ENCODE measurements around the gene DNAH9. TPM values are rescaled to one million over a fixed set of nuclear protein-coding genes. Genes with fewer than 3 reads are reported as not detected.

DNAH9 gene
- polyA plus RNA-seq, 3 donors from 2014 or later: not detected

DNA sequence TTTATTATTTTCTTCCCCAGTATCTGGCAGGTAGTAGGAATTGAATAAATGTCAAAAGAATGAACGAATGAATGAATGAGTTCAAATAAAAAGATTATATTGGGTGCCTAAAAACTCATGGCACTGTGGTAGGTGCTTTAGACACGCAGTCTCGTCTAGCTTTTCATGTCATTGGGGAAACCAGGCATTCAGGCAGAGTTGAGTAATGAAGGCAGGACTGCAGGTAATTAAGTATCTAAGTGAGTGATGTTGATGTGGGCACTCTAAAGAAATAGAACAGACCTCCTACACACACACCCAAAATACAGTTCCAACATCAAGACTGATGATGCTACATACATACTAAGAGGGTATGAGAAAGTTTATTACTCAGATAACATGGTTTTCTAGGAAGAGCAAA is 302.4 kb downstream of the DNAH9 start:
- Mint-ChIP-seq H3K9me3 (peaks cover 0 to 10% (median 0%) of the 10 kb centered on the region in 6 donors), H3K4me1 (no peaks in the 10 kb centered on the region), H3K4me3 (no peak overlapping the region), H3K27me3 (ENCODE audit: low read depth in 3 of 3) (peaks cover 0 to 5% (median 4%) of the 10 kb centered on the region in 3 donors), H3K27ac (no peak overlapping the region), H3K36me3 (peaks cover 0 to 3% (median 0%) of the 10 kb centered on the region in 3 donors)
- no peak for DNase-seq

DNA sequence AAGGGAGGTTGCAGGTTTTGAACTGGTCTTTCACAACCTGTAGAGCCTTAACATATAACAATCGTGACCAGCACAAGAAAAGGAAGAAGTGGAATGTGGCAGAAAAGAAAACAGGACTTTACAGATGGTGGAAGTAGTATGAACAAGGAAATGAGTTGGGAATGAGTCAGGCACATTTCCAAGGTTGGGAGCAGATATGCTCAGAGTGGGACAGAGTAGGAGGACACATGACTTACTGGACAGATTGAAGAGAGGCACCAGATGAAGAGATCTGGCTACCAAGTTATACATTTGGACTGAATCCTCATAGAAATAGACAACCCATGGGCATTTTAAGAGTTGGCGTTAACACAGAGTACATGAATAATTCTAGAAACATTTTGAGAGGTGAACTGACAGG is 303.7 kb downstream of the DNAH9 start:
- Mint-ChIP-seq H3K27me3 (ENCODE audit: low read depth in 3 of 3) (peaks cover 2 to 6% (median 5%) of the 10 kb centered on the region in 3 donors), H3K4me1 (no peaks in the 10 kb centered on the region), H3K36me3 (peaks cover 0 to 3% (median 0%) of the 10 kb centered on the region in 3 donors), H3K27ac (no peak overlapping the region), H3K4me3 (no peak overlapping the region), H3K9me3 (peaks cover 0 to 10% (median 0%) of the 10 kb centered on the region in 6 donors)
- no peak for DNase-seq

DNA sequence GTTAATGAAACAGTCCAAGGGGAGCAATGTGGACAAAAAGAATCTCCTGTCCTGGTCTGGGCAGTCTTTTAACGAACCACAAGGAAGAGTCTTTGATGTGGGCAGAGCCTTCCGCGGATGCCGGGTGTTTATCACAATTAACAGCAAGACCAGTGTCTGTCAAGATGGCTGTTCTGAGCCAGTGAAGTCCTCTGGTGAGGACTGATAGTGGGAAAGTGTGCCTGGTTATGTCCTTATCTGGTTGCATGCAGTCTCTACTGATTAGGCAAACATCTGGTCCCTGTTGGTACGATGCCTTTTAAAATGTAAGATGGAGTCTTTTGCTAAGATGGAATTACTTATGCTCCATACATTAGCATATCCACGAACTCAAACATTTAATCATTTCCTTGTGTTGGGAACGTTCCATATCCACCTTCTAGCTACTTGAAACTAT is 310.5 kb downstream of the DNAH9 start:
- no peak overlapping the region for H3K4me3 Mint-ChIP-seq
- DNase-seq: no peak
- peaks cover 4 to 7% (median 6%) of the 10 kb centered on the region in 6 donors for H3K9me3 Mint-ChIP-seq
- peaks cover 0 to 3% (median 0%) of the 10 kb centered on the region in 3 donors for H3K36me3 Mint-ChIP-seq
- H3K27ac Mint-ChIP-seq: no peak overlapping the region
- peaks cover 2 to 6% (median 3%) of the 10 kb centered on the region in 3 donors for H3K27me3 Mint-ChIP-seq (ENCODE audit: low read depth in 3 of 3)
- no peaks in the 10 kb centered on the region for H3K4me1 Mint-ChIP-seq

DNA sequence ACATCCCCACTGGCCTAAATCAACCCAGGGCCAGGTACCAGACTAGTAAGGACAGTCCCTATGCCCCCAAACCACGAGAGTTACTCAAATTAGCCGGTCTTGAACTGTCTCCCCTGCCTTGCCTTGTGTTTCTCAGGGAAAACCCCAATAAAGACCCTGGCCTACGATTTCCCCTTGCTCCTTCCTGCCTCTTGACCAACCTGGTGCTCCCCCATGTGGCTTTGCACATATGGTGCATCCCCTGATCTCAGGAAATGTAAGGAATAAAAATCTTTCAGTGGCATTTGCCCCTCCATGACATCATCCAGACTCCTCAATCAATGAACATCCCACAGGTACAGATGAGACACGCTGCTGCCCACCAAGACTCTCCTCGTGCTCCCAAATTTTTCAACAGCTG is 311.1 kb downstream of the DNAH9 start:
- Mint-ChIP-seq H3K27ac (no peak overlapping the region), H3K4me3 (no peak overlapping the region), H3K36me3 (peaks cover 0 to 3% (median 0%) of the 10 kb centered on the region in 3 donors), H3K4me1 (no peaks in the 10 kb centered on the region), H3K9me3 (peaks cover 4 to 7% (median 6%) of the 10 kb centered on the region in 6 donors), H3K27me3 (ENCODE audit: low read depth in 3 of 3) (peaks cover 2 to 6% (median 3%) of the 10 kb centered on the region in 3 donors)
- no peak for DNase-seq

DNA sequence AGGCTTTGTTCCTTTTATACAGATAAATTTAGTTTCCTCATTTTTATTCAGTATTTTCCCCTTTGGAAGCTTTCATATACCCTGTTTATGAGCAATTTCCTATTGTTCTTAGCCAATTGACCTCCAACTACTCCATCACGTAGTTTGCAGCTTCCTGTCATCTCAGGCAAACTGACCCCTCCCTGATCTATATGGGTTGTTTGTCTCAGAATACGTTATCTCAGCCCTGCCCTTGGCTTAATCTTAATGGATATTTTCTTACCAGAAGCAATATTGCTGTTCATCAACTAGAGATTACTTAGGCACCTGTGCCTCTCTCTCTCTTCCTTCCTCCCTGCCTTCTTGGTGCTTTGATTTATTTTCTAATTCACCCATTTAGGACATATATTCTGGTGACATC is 317.8 kb downstream of the DNAH9 start:
- H3K9me3 Mint-ChIP-seq: peaks cover 5 to 23% (median 13%) of the 10 kb centered on the region in 6 donors
- H3K4me3 Mint-ChIP-seq: no peak overlapping the region
- DNase-seq: no peak
- peaks cover 3 to 4% (median 3%) of the 10 kb centered on the region in 3 donors for H3K27me3 Mint-ChIP-seq (ENCODE audit: low read depth in 3 of 3)
- peaks cover 0 to 3% (median 0%) of the 10 kb centered on the region in 3 donors for H3K36me3 Mint-ChIP-seq
- H3K27ac Mint-ChIP-seq: no peak overlapping the region
- H3K4me1 Mint-ChIP-seq: no peaks in the 10 kb centered on the region

DNA sequence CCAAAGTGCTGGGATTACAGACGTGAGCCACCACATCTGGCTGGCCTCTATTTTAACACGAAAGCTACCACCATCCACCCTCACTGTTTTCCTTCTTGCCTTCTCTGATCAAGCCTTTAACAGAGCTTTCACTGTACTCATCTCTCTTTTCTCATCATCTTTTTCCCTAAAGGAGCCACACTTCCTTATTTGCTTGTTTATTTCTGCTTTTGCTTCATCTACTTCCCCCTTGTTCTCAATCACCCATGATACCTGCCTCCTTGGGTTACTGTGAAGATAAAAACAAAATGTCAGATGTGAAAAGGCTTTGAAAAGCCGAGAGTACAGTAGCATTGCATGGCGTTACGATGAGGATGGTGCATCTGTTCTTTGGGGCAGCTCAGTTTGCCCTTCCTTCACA is 319.1 kb downstream of the DNAH9 start:
- DNase-seq: no peak
- H3K27me3 Mint-ChIP-seq (ENCODE audit: low read depth in 3 of 3): peaks cover 0 to 4% (median 1%) of the 10 kb centered on the region in 3 donors
- no peak overlapping the region for H3K27ac Mint-ChIP-seq
- H3K36me3 Mint-ChIP-seq: no peaks in the 10 kb centered on the region
- H3K4me3 Mint-ChIP-seq: no peak overlapping the region
- peaks cover 2 to 18% (median 9%) of the 10 kb centered on the region in 6 donors for H3K9me3 Mint-ChIP-seq
- H3K4me1 Mint-ChIP-seq: no peaks in the 10 kb centered on the region

DNA sequence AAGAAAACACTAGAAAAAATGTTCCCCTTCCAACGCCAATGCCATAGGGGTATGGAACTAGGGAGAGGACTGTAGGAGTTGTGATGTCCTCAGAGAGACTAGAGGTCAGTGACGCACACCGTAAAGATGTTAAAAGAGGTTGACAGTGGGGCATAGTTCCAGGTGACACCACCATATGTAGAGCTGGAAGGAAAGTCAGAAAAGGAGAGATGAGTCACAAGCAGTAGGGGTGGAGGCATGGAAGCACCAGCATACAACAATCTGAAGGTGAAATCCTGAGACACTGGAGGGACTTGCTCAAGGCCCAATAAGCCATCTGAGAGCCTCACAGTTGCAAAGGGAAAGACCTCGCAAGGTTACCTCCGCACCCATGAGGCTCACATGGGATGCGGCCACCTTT is 323.0 kb downstream of the DNAH9 start:
- Mint-ChIP-seq H3K27ac (no peak overlapping the region), H3K9me3 (peaks cover 2 to 13% (median 9%) of the 10 kb centered on the region in 6 donors), H3K36me3 (peaks cover 0 to 2% (median 0%) of the 10 kb centered on the region in 3 donors), H3K27me3 (ENCODE audit: low read depth in 3 of 3) (peaks cover 0 to 3% (median 3%) of the 10 kb centered on the region in 3 donors), H3K4me1 (no peaks in the 10 kb centered on the region), H3K4me3 (no peak overlapping the region)
- DNase-seq: no peak

DNA sequence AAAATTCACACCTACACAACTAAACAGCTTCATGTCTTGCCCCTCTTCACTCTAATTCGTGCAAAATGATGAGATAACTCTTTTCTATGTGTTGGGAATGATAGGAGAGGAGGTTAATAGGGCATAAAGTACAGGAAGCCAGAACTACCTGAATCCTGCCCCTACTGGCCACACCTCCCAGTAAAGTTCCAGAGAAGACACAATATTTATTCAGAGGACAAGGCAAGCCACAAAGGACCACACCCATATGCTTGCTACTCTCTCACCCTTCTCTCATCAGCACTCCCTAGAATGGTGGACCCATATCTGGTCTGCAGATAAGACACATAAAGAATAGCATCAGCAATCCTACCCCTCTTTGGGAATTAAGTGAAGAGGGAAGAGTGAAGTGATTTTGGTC is 324.4 kb downstream of the DNAH9 start:
- DNase-seq: no peak
- Mint-ChIP-seq H3K36me3 (peaks cover 0 to 4% (median 0%) of the 10 kb centered on the region in 3 donors), H3K27ac (no peak overlapping the region), H3K9me3 (peaks cover 4 to 11% (median 7%) of the 10 kb centered on the region in 6 donors), H3K4me1 (no peaks in the 10 kb centered on the region), H3K4me3 (no peak overlapping the region), H3K27me3 (ENCODE audit: low read depth in 3 of 3) (peaks cover 0 to 3% (median 3%) of the 10 kb centered on the region in 3 donors)

DNA sequence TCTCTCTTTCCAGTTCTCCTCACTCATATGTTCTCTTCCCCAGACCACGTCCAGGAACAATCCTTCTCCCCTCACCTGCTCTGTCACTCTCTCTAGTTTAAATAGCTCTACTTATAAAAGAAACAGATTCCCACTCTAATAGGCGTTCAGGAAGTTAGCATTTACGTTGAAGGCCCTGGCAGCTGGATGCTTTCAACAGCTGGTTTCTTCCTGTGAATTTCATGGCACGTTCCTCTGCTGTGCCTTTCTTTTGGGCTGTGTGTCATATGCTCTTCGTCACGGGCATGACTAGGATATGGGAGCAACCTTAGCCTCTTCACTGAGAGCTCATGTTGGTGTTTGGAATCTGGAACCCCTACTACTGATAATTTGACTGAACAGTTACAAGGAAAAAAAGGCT is 325.8 kb downstream of the DNAH9 start:
- Mint-ChIP-seq H3K4me1 (no peaks in the 10 kb centered on the region), H3K9me3 (peaks cover 0 to 9% (median 6%) of the 10 kb centered on the region in 6 donors), H3K36me3 (peaks cover 0 to 4% (median 0%) of the 10 kb centered on the region in 3 donors), H3K4me3 (no peak overlapping the region), H3K27me3 (ENCODE audit: low read depth in 3 of 3) (peaks cover 0 to 3% (median 0%) of the 10 kb centered on the region in 3 donors), H3K27ac (no peak overlapping the region)
- no peak for DNase-seq

DNA sequence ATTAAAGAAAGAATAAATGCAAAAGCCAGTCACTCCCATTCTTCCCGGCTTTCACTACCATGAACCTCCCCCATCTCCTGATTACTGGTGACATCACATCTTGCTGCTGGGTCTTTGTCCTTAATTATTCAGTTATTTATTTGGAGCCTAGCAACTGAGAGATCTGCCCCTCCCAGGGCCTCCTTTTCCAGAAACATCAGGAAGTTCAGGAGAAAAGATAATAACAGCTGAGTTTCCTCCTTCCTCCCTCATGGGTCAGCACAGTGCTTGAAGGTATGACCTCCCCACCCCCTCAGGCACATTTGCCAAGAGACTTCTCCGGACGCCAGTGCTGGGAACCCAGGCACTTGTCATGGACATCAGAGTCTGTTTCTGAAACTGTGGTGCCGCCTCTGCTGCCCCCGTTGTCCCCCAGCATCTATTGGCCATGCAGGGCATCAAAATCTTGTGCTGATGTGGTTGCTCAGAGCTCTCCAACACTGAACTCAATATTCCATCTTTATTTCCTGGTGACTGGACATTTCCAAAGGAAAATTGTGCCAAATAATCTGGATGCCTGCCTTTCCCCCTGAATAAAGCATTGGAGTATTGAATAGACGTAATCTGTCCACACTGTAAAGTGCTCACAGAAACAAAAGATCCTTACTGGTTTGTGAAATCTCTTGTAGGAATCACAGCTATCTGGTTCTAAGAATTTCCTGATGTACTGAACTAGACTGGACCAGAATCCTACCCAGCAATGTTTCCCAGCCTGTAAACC is 327.2 kb downstream of the DNAH9 start:
- no peak for DNase-seq
- Mint-ChIP-seq H3K36me3 (peaks cover 0 to 4% (median 0%) of the 10 kb centered on the region in 3 donors), H3K4me1 (no peaks in the 10 kb centered on the region), H3K27ac (no peak overlapping the region), H3K4me3 (no peak overlapping the region), H3K27me3 (ENCODE audit: low read depth in 3 of 3) (peaks cover 0 to 3% (median 2%) of the 10 kb centered on the region in 3 donors), H3K9me3 (peaks cover 0 to 9% (median 4%) of the 10 kb centered on the region in 6 donors)

DNA sequence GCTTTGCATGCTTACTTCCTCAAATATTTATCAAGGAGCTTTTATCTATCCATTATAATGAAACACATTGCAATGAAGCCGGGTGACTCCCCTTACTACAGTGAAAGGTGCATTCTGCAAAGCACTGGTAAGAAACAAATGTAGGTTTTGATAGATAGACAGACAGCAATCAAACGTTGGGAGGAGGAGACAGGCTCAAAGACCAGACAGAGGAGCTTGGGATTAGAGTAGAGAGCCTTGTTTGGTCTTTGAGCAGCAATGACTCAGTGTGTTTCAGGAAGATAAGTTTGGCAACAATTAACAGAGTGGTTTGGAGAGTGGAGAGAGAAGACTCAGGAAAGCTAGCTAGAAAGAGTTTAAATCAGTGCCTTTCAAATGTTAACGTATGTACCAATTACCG is 330.2 kb downstream of the DNAH9 start:
- Mint-ChIP-seq H3K27me3 (ENCODE audit: low read depth in 3 of 3) (peaks cover 0 to 2% (median 0%) of the 10 kb centered on the region in 3 donors), H3K27ac (no peak overlapping the region), H3K9me3 (peaks cover 0 to 5% (median 4%) of the 10 kb centered on the region in 6 donors), H3K36me3 (peaks cover 0 to 4% (median 0%) of the 10 kb centered on the region in 3 donors), H3K4me3 (no peak overlapping the region), H3K4me1 (no peaks in the 10 kb centered on the region)
- DNase-seq: no peak

DNA sequence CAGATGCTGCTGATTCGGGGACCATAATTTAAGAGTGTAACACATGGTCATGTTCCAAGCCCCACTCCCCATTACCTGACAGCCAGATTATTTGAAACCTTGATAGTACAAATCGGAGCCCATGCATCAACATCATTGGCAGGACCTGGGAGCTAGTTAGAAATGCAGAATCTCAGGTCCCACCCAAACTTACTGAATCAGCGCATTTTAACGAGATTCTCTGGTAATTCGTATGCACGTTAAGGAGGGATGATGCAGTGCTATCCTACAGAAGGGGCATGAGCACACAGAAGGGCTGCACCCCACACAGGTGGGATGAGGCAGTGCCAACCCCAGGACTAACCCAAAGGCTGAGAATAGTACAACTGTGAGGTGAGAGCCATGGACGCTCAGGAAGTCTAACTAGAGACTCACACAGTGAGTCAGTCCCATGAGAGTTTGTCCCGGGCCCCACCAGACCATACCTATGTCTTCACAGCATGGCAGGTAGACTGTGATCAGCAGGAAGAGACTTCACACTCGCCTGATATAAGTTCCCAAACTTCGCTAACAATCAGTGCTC is 334.1 kb downstream of the DNAH9 start:
- H3K9me3 Mint-ChIP-seq: no peaks in the 10 kb centered on the region
- H3K4me1 Mint-ChIP-seq: no peaks in the 10 kb centered on the region
- no peak for DNase-seq
- H3K27me3 Mint-ChIP-seq (ENCODE audit: low read depth in 3 of 3): peaks cover 0 to 2% (median 0%) of the 10 kb centered on the region in 3 donors
- H3K36me3 Mint-ChIP-seq: no peaks in the 10 kb centered on the region
- no peak overlapping the region for H3K4me3 Mint-ChIP-seq
- no peak overlapping the region for H3K27ac Mint-ChIP-seq

DNA sequence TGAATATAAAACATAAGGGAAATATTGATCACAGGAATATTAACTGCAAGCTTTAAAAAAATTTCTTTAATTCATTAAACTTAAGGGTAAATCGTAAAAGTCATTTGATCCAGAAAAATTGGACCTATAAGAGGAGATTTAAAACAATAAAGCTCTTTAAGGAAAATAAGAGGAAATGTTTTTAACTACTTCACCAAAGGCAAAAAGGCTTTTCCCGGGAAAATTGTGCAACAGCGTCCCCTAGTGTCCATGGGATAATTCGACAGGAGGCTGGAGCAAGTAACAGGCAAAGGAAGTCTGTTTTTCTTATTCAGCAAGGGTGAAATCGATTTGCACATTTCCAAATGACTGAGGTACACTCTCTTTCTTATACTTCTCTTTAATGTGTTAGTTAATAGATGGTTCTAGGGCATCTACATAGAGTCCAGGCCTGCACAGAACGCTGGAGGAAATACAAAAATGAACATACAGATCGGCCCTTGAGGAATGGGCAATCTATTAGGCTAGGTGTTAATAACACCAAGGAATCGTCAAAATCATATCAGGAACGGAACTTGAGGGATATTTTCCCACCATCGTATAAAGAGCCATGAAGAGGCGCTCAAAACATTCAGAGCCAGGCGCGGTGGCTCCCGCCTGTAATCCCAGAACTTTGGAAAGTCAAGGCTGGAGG is 337.6 kb downstream of the DNAH9 start:
- H3K4me1 Mint-ChIP-seq: no peaks in the 10 kb centered on the region
- no peaks in the 10 kb centered on the region for H3K9me3 Mint-ChIP-seq
- H3K27me3 Mint-ChIP-seq (ENCODE audit: low read depth in 3 of 3): no peaks in the 10 kb centered on the region
- no peak overlapping the region for H3K27ac Mint-ChIP-seq
- no peak overlapping the region for H3K4me3 Mint-ChIP-seq
- H3K36me3 Mint-ChIP-seq: no peaks in the 10 kb centered on the region
- DNase-seq: no peak

DNA sequence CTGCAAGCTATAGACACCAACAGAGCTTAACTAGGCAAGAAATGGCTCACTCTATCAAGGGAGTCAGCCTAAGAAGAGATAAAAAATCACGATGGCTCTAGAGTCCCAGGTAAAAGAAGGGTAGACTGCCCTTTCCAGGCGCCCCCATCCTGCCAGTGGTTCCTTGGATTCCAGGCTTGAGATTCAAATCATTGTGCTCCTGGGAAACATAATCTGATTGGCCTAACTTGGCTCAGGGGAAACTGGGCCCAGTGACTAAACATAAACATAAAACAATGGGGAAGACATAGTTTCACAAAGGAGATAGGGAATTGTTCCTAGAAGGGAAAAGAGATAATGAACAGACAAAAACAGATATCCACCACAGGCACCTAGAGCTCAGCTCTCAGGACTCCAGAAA is 342.6 kb downstream of the DNAH9 start:
- H3K9me3 Mint-ChIP-seq: peaks cover 0 to 3% (median 0%) of the 10 kb centered on the region in 6 donors
- H3K27me3 Mint-ChIP-seq (ENCODE audit: low read depth in 3 of 3): peaks cover 0 to 6% (median 5%) of the 10 kb centered on the region in 3 donors
- H3K36me3 Mint-ChIP-seq: peaks cover 0 to 3% (median 0%) of the 10 kb centered on the region in 3 donors
- H3K27ac Mint-ChIP-seq: no peak overlapping the region
- DNase-seq: no peak
- no peaks in the 10 kb centered on the region for H3K4me1 Mint-ChIP-seq
- H3K4me3 Mint-ChIP-seq: no peak overlapping the region

All from immature natural killer cell (primary cell).